Measurements from ENCODE around the gene STMND1. TPM values are rescaled to one million over a fixed set of nuclear protein-coding genes. Genes with fewer than 3 reads are reported as not detected.

The STMND1 gene
- total and polyA plus RNA-seq, 2 donors: not detected

DNA sequence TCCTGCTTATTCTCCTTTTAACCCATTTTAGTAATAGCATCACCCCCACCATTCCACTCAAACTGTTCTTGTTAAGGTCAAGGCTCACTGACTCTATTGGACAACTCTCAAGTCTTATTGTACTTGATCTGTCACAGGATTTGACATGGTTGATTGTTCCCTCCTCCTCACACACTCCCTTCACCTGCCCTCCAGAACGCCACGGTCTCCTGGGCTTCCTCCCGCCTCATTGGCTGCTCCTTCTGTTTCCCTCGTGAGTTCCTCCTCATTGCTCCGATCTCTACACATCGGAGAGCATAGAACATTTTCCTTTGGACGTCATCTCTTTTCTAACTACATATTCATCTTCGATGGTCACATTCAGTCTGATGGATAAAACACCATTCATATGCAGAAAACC is 55.1 kb downstream of the STMND1 start:
- no peaks in the 10 kb centered on the region for H3K4me1 ChIP-seq (ENCODE audit: insufficient read depth)
- DNase-seq (ENCODE audit: extremely low spot score): no peak
- no peaks in the 10 kb centered on the region for H3K36me3 ChIP-seq (ENCODE audit: insufficient read depth)
- WGBS: 85% methylated on average over 8 of the region's 8 CpGs
- H3K4me3 ChIP-seq (ENCODE audit: low read depth, low read length): no peak overlapping the region
- no peak overlapping the region for H3K27ac ChIP-seq (ENCODE audit: low read depth)

DNA sequence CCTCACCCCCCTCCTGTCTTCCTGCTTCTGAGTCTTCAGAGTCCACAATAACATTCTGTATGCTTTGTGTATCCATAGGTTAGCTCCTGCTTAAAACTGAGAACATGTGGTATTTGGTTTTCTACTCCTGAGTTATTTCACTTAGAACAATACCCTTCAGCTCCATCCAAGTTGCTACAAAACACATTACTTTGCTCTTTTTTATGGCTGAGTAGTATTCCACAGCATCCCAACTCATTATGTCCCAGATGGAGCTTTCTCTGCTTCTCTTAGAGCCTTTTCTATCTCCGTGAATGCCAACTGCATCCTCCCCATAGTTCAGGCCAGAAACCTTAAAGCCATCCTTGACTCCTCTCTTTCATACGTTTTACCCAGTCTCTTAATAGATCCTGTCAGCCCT is 55.8 kb downstream of the STMND1 start:
- H3K4me1 ChIP-seq (ENCODE audit: insufficient read depth): no peaks in the 10 kb centered on the region
- WGBS: 89% methylated on average over 2 of the region's 2 CpGs
- H3K4me3 ChIP-seq (ENCODE audit: low read depth, low read length): no peak overlapping the region
- no peak overlapping the region for H3K27ac ChIP-seq (ENCODE audit: low read depth)
- H3K36me3 ChIP-seq (ENCODE audit: insufficient read depth): no peaks in the 10 kb centered on the region
- DNase-seq (ENCODE audit: extremely low spot score): no peak

DNA sequence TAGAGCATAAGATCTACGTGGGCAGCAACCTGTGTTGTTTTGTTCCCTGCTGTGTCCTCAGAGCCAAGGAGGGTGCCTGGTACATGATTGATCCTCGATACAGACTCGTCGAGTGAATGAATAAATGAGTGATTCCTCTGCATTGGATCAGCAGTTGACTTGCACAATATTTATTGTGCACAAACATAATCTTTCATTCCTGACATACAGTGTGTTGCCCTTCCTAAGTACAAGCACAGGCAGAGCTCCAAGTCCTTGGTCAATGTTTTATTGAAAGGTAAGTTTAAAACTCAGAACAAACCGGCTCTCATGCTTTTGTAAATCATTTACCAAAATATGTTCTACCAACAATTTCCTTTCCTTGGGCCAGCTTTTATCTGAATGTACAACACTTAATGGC is 57.4 kb downstream of the STMND1 start:
- 77% methylated on average over 5 of the region's 5 CpGs for WGBS
- DNase-seq (ENCODE audit: extremely low spot score): no peak
- Histone ChIP-seq H3K4me1 (ENCODE audit: insufficient read depth) (no peaks in the 10 kb centered on the region), H3K4me3 (ENCODE audit: low read depth, low read length) (no peak overlapping the region), H3K27ac (ENCODE audit: low read depth) (no peak overlapping the region), H3K36me3 (ENCODE audit: insufficient read depth) (no peaks in the 10 kb centered on the region)

DNA sequence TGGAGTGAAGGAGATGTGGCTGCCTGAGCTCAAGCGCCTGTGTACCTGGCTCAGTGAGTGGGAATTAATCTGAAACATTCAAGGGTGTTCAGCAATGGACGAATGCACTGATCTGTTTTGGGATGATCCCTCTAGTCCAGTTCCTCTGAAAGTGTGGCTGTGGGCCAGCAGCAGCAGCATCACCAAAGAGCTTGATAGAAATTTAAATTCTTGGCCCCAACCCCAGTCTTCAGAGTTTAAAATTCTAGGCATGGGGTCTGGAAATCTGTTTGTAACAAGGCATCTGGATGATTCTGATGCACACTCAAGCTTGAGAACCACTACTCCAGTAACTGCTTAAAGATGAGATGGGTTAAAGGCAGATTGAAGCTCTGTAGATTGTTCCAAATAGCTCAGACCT is 59.2 kb downstream of the STMND1 start:
- Histone ChIP-seq H3K36me3 (ENCODE audit: insufficient read depth) (no peaks in the 10 kb centered on the region), H3K4me1 (ENCODE audit: insufficient read depth) (no peaks in the 10 kb centered on the region), H3K4me3 (ENCODE audit: low read depth, low read length) (no peak overlapping the region), H3K27ac (ENCODE audit: low read depth) (no peak overlapping the region)
- DNase-seq (ENCODE audit: extremely low spot score): no peak
- 73% methylated on average over 2 of the region's 2 CpGs for WGBS

DNA sequence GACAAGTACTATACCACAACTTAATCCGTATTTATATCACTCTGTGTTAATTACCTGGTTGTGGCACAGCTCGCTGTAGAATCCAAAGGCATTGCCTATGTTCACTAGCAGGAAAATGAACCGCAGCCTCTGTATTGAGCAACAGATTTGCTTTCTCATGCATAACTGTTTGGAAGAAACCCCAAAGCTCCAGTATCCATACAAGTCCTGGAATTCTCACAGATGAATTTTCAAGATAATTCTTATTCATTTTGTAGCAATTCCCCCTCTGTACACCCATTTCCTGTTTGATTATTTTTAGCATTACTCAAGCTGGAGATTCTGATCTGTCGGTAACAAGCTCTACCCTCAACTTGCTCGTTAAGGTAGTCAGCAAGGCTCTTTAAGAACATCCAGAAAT is 63.5 kb downstream of the STMND1 start:
- no peaks in the 10 kb centered on the region for H3K4me1 ChIP-seq (ENCODE audit: insufficient read depth)
- H3K27ac ChIP-seq (ENCODE audit: low read depth): no peak overlapping the region
- no peaks in the 10 kb centered on the region for H3K36me3 ChIP-seq (ENCODE audit: insufficient read depth)
- DNase-seq (ENCODE audit: extremely low spot score): no peak
- WGBS: 65% methylated on average over 5 of the region's 5 CpGs
- no peak overlapping the region for H3K4me3 ChIP-seq (ENCODE audit: low read depth, low read length)

DNA sequence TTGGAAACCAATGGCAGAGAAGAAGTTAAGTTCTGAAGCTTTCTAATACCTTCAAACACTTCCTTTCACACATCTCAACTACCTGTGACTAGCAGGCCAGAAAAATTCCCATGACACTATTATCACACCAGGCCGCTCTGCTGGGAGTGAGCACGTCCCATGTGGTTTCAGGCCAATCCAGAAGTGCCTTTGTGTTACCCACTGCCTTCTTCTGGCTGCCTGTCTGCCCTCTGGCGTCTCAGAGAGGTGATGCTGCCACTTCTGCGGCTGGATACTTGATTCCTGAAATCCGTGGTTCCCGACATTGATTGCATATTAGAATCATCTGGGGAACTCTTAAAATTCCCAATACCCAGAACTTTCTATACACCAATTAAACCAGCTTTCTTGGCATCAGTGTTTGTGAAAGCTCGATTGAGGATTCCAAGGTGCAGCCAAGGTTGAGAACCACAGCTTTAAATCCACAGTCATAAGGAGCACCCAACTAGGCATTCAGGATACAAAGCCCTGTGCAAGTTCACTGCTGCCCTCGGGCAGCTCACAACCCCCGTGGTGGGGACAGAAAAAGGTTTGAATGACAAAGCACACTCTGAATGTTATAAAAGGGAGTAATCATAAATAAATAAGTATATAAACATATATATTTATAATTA is 65.6 kb downstream of the STMND1 start:
- no peak overlapping the region for H3K27ac ChIP-seq (ENCODE audit: low read depth)
- H3K4me3 ChIP-seq (ENCODE audit: low read depth, low read length): no peak overlapping the region
- WGBS: 70% methylated on average over 9 of the region's 9 CpGs
- H3K4me1 ChIP-seq (ENCODE audit: insufficient read depth): no peaks in the 10 kb centered on the region
- H3K36me3 ChIP-seq (ENCODE audit: insufficient read depth): no peaks in the 10 kb centered on the region
- DNase-seq (ENCODE audit: extremely low spot score): no peak

DNA sequence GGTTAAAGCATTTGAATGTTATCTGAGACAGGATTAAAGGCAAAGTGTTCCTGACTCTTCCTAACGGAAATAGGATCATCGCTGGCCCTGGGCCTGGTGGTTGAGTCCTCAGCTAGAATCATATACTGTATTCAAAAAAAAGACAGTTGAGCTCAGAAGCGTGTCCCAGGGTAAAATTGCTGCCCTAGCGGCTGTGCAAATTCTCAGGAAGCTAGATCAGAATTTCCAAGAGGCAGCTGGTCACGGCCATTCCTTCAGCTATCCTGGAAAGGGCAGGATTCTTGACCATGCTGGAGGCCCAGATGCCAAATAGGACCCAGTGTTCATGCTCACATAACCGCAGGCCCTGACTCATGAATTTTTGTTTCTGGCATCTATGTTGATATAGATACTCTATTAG is 67.4 kb downstream of the STMND1 start:
- DNase-seq (ENCODE audit: extremely low spot score): no peak
- H3K4me1 ChIP-seq (ENCODE audit: insufficient read depth): no peaks in the 10 kb centered on the region

DNA sequence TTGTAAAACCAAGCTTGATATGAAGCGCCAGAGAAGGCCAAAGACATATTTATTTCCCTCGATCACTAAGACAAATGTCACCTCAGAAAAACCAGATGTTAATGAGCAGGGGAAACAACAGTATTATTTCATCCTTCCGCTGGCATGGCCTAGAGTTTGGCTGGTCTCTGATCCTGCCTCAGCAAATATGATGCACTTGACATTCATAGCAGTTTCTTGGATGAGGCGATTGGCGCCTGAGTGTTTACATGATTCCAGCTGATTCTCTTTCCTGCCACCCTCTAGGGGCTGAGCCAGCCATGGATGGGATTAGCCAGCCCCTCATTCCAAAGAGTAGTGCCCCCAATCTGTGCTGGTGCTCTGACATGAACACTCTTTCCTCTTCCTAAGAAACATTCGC is 67.9 kb downstream of the STMND1 start:
- Histone ChIP-seq H3K36me3 (ENCODE audit: insufficient read depth) (no peaks in the 10 kb centered on the region), H3K27ac (ENCODE audit: low read depth) (no peak overlapping the region), H3K4me3 (ENCODE audit: low read depth, low read length) (no peak overlapping the region), H3K4me1 (ENCODE audit: insufficient read depth) (no peaks in the 10 kb centered on the region)
- DNase-seq (ENCODE audit: extremely low spot score): no peak
- WGBS: 74% methylated on average over 6 of the region's 6 CpGs

More for the DNA sequence above, 67.4 kb downstream of the STMND1 start:
- no peaks in the 10 kb centered on the region for H3K36me3 ChIP-seq (ENCODE audit: insufficient read depth)
- H3K4me3 ChIP-seq (ENCODE audit: low read depth, low read length): no peak overlapping the region
- H3K27ac ChIP-seq (ENCODE audit: low read depth): no peak overlapping the region
- 27% methylated on average over 6 of the region's 6 CpGs for WGBS

DNA sequence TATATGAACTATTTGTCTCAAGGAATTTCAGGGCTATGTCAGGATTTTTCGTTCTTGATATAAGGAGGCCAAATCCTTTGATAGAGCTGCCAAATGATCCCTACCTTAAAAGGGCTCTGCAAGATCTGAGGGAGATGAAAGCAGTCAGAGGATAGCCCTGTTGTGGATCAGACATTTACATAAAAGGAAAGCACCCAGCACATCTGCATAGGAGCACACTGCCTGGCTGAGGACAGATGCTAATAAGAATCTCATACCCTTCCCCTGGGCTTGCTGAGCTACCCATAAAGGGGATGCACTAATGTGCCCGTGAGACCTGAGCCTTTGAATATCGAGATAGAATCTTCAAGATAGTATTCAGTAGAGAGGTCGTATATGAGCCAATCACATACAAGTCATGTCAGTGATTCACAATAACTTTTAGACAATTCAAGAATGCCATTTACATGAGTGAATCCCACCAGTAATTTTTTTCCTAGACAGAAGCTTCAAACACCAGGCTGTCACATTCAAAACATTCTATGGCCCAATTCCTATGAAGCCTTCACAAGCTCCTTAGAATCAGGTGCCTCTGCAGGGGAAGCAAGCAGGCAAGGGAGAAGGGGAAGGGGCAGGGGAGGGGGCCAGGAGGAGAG is 71.1 kb downstream of the STMND1 start:
- no peaks in the 10 kb centered on the region for H3K4me1 ChIP-seq (ENCODE audit: insufficient read depth)
- WGBS: 51% methylated on average over 4 of the region's 4 CpGs
- H3K4me3 ChIP-seq (ENCODE audit: low read depth, low read length): no peak overlapping the region
- no peak overlapping the region for H3K27ac ChIP-seq (ENCODE audit: low read depth)
- no peaks in the 10 kb centered on the region for H3K36me3 ChIP-seq (ENCODE audit: insufficient read depth)
- DNase-seq (ENCODE audit: extremely low spot score): no peak

DNA sequence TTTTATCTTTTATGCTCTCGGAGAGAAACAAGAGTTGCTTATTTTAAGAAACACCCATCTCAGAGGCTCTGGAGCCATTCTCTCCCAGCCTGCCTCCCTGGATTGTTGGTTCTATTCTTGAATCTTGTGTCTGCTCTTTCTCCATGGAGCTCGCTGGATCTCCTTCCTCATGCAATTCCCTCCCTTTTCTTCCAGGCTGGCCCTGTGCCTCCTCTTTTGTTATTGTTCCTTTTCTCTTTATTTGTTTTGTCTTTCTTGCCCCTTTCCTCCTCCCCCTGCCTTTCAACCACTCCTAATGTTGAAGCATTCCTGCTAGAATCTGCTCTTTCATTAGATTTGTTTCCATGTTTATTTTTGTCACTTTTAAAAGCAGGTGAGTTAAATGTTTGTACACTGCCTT is 76.5 kb downstream of the STMND1 start:
- H3K4me1 ChIP-seq (ENCODE audit: insufficient read depth): no peaks in the 10 kb centered on the region
- H3K36me3 ChIP-seq (ENCODE audit: insufficient read depth): no peaks in the 10 kb centered on the region
- 55% methylated on average over 2 of the region's 2 CpGs for WGBS
- DNase-seq (ENCODE audit: extremely low spot score): no peak
- no peak overlapping the region for H3K27ac ChIP-seq (ENCODE audit: low read depth)
- H3K4me3 ChIP-seq (ENCODE audit: low read depth, low read length): no peak overlapping the region

DNA sequence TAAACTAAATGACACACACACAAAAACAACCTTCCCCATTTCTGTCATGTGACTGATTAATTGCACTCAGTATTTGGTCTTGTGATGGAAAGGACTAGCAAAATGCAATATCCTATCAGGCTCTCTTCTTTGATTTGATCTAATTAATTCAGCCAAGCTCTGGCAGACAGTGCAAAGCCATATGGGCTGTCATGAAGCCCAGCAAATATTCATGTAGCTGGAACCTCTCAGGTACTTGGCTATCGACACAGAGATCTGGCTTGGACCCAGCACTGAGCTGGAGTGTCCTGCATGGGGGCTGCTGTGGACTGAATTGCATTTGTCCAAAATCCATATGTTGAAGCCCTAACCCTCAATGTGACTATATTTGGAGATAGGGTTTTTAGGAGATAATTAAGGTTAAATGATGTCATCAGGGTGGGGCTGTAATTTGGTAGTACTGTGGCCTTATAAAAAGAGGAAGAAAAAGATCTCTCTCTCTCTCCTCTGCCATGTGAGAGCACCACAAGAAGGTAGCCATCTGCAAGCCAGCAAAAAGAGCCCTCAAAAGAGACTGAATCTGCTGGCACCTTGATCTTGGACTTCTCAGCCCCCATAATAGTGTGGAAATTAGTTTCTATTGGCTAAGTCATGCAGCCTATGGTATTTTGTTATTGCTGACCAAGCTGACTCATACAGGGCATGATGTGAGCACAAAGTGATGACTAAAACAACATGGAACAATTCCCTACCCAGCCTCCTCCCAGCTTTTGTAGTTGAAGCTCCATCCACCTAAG is 77.1 kb downstream of the STMND1 start:
- no peaks in the 10 kb centered on the region for H3K4me1 ChIP-seq (ENCODE audit: insufficient read depth)
- 58% methylated on average over 1 of the region's 1 CpG for WGBS
- H3K36me3 ChIP-seq (ENCODE audit: insufficient read depth): no peaks in the 10 kb centered on the region
- DNase-seq (ENCODE audit: extremely low spot score): no peak
- no peak overlapping the region for H3K4me3 ChIP-seq (ENCODE audit: low read depth, low read length)
- H3K27ac ChIP-seq (ENCODE audit: low read depth): no peak overlapping the region

DNA sequence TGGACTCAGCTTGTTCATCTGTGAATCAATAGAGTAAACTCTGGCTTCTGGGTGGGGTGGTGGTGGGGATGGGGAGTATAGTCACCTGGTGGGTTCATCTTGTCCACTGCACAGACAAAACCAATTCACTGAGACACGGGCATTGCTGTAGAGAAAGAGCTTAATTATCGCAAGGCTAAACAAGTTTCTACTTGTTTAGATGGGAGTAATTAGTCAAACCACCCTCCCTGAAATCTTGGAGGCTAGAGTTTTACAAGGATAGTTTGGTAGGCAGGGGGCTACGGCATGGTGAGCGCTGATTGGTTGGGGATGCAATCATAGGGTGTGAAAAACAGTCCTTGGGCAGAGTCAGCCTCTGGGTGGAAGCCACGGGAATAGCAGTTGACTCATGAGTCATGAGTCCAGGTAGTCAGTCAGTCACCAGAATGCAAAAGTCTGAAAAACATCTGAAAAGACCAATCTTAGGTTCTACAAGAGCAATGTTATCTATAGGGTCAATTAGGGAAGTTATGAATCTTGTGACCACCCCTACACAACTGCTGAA is 77.8 kb downstream of the STMND1 start:
- H3K4me3 ChIP-seq (ENCODE audit: low read depth, low read length): no peak overlapping the region
- WGBS: 92% methylated on average over 5 of the region's 5 CpGs
- H3K4me1 ChIP-seq (ENCODE audit: insufficient read depth): no peaks in the 10 kb centered on the region
- no peak for DNase-seq (ENCODE audit: extremely low spot score)
- no peaks in the 10 kb centered on the region for H3K36me3 ChIP-seq (ENCODE audit: insufficient read depth)
- no peak overlapping the region for H3K27ac ChIP-seq (ENCODE audit: low read depth)
